ENCODE results near the gene XK.

- TF ChIP-seq POLR2A (IDR thresholded peaks at IDR 0.05; ENCODE audit: low read length) (no peak), GATA1 (IDR thresholded peaks at IDR 0.05; ENCODE audit: low read depth, low read length) (no peak)
Observed at GRCh38 chrX:37684426-37684825, 1.2 kb upstream of the XK start.
